HEK293 (cell line): ENCODE data around the gene SUV39H2.

ENCODE experiments used
- PRDM4 ChIP-seq: fragments of 450-650 bp; formaldehyde crosslinking; IDR thresholded peaks from 2 replicates; pipeline ENCODE4 v1.5.1; 2017; ENCODE audit warnings: missing biosample characterization, missing genetic modification characterization
- RBAK ChIP-seq: fragments of 450-650 bp; formaldehyde crosslinking; IDR thresholded peaks from 2 replicates; pipeline ENCODE4 v1.5.1; 2016; ENCODE audit warnings: missing biosample characterization, missing genetic modification characterization
- REPIN1 ChIP-seq: fragments of 450-650 bp; formaldehyde crosslinking; IDR thresholded peaks from 2 replicates; pipeline ENCODE4 v1.5.1; 2017; ENCODE audit warnings: missing biosample characterization, missing genetic modification characterization, low read depth
- SCRT1 ChIP-seq: fragments of 450-650 bp; formaldehyde crosslinking; IDR thresholded peaks from 2 replicates; pipeline ENCODE4 v1.5.1; 2016; ENCODE audit warnings: missing biosample characterization, missing genetic modification characterization, borderline replicate concordance
- SETDB1 ChIP-seq: IDR thresholded peaks from one replicate; pipeline ENCODE4 v1.6.1; 2017; ENCODE audit warnings: mild to moderate bottlenecking, low read length, moderate library complexity, mixed read lengths; ENCODE audit not compliant: insufficient read length
- ZBTB17 ChIP-seq: fragments of 450-650 bp; formaldehyde crosslinking; IDR thresholded peaks from 2 replicates; pipeline ENCODE4 v1.5.1; 2016; ENCODE audit warnings: missing biosample characterization, missing genetic modification characterization
- ZBTB7A ChIP-seq: fragments of 450-650 bp; formaldehyde crosslinking; IDR thresholded peaks from 2 replicates; pipeline ENCODE4 v1.5.1; 2016; ENCODE audit warnings: low read depth, missing biosample characterization, missing genetic modification characterization
- ZFP37 ChIP-seq: fragments of 450-650 bp; formaldehyde crosslinking; IDR thresholded peaks from 2 replicates; pipeline ENCODE4 v1.5.1; 2016; ENCODE audit warnings: missing biosample characterization, missing genetic modification characterization
- ZNF10 ChIP-seq: fragments of 450-650 bp; formaldehyde crosslinking; IDR thresholded peaks from 2 replicates; pipeline ENCODE4 v1.5.1; 2017; ENCODE audit warnings: missing biosample characterization, missing genetic modification characterization
- ZNF114 ChIP-seq: fragments of 450-650 bp; formaldehyde crosslinking; IDR thresholded peaks from 2 replicates; pipeline ENCODE4 v1.5.0; 2017; ENCODE audit warnings: missing biosample characterization, missing genetic modification characterization
- ZNF133 ChIP-seq: fragments of 450-650 bp; formaldehyde crosslinking; IDR thresholded peaks from 2 replicates; pipeline ENCODE4 v1.5.1; 2016; ENCODE audit warnings: missing biosample characterization, missing genetic modification characterization
- ZNF169 ChIP-seq: fragments of 450-650 bp; formaldehyde crosslinking; IDR thresholded peaks from 2 replicates; pipeline ENCODE4 v1.5.1; 2016; ENCODE audit warnings: missing biosample characterization, missing genetic modification characterization
- ZNF174 ChIP-seq: fragments of 450-650 bp; formaldehyde crosslinking; IDR thresholded peaks from 2 replicates; pipeline ENCODE4 v1.5.0; 2017; ENCODE audit warnings: missing biosample characterization, mild to moderate bottlenecking, missing genetic modification characterization
- ZNF211 ChIP-seq: fragments of 450-650 bp; formaldehyde crosslinking; IDR thresholded peaks from 2 replicates; pipeline ENCODE4 v1.5.1; 2016; ENCODE audit warnings: low read depth, missing biosample characterization, missing genetic modification characterization
- ZNF292 ChIP-seq: fragments of 450-650 bp; formaldehyde crosslinking; IDR thresholded peaks from 2 replicates; pipeline ENCODE4 v1.5.1; 2016; ENCODE audit warnings: low read depth, missing biosample characterization, missing genetic modification characterization, borderline replicate concordance
- ZNF324 ChIP-seq: fragments of 450-650 bp; formaldehyde crosslinking; IDR thresholded peaks from 2 replicates; pipeline ENCODE4 v1.5.1; 2016; ENCODE audit warnings: missing biosample characterization, missing genetic modification characterization
- ZNF416 ChIP-seq: fragments of 450-650 bp; formaldehyde crosslinking; IDR thresholded peaks from 2 replicates; pipeline ENCODE4 v1.5.1; 2016; ENCODE audit warnings: missing biosample characterization, missing genetic modification characterization
- ZNF426 ChIP-seq: fragments of 450-650 bp; formaldehyde crosslinking; IDR thresholded peaks from 2 replicates; pipeline ENCODE4 v1.5.1; 2017; ENCODE audit warnings: missing biosample characterization, missing genetic modification characterization, mild to moderate bottlenecking, inconsistent platforms, moderate library complexity
- ZNF473 ChIP-seq: fragments of 450-650 bp; formaldehyde crosslinking; IDR thresholded peaks from 2 replicates; pipeline ENCODE4 v1.5.1; 2017; ENCODE audit warnings: missing biosample characterization, missing genetic modification characterization
- ZNF530 ChIP-seq: fragments of 450-650 bp; formaldehyde crosslinking; IDR thresholded peaks from 2 replicates; pipeline ENCODE4 v1.5.1; 2016; ENCODE audit warnings: low read depth, missing biosample characterization, missing genetic modification characterization
- ZNF544 ChIP-seq: fragments of 450-650 bp; formaldehyde crosslinking; IDR thresholded peaks from 2 replicates; pipeline ENCODE4 v1.5.0; 2017; ENCODE audit warnings: missing biosample characterization, missing genetic modification characterization
- ZNF558 ChIP-seq: fragments of 450-650 bp; formaldehyde crosslinking; IDR thresholded peaks from 2 replicates; pipeline ENCODE4 v1.5.1; 2016; ENCODE audit warnings: missing biosample characterization, missing genetic modification characterization
- ZNF561 ChIP-seq: fragments of 450-650 bp; IDR thresholded peaks from 2 replicates; pipeline ENCODE4 v1.5.1; 2018; ENCODE audit warnings: missing biosample characterization, missing genetic modification characterization, borderline replicate concordance
- ZNF600 ChIP-seq: fragments of 450-650 bp; formaldehyde crosslinking; IDR thresholded peaks from 2 replicates; pipeline ENCODE4 v1.5.1; 2016; ENCODE audit warnings: missing biosample characterization, missing genetic modification characterization
- ZNF626 ChIP-seq: fragments of 450-650 bp; sonication (Bioruptor Pico); formaldehyde crosslinking; IDR thresholded peaks from 2 replicates; pipeline ENCODE4 v1.5.1; 2018; ENCODE audit warnings: missing biosample characterization, missing genetic modification characterization, inconsistent platforms
- ZNF629 ChIP-seq: fragments of 450-650 bp; formaldehyde crosslinking; IDR thresholded peaks from 2 replicates; pipeline ENCODE4 v1.5.1; 2017; ENCODE audit warnings: missing biosample characterization, missing genetic modification characterization
- ZNF701 ChIP-seq: fragments of 450-650 bp; formaldehyde crosslinking; IDR thresholded peaks from 2 replicates; pipeline ENCODE4 v1.5.1; 2016; ENCODE audit warnings: missing biosample characterization, missing genetic modification characterization
- ZNF707 ChIP-seq: fragments of 450-650 bp; formaldehyde crosslinking; IDR thresholded peaks from 2 replicates; pipeline ENCODE4 v1.5.1; 2016; ENCODE audit warnings: missing biosample characterization, missing genetic modification characterization
- ZNF792 ChIP-seq: fragments of 450-650 bp; formaldehyde crosslinking; IDR thresholded peaks from 2 replicates; pipeline ENCODE4 v1.5.1; 2016; ENCODE audit warnings: missing biosample characterization, missing genetic modification characterization
- ZNF843 ChIP-seq: fragments of 450-650 bp; formaldehyde crosslinking; IDR thresholded peaks from 2 replicates; pipeline ENCODE4 v1.5.1; 2016; ENCODE audit warnings: missing biosample characterization, missing genetic modification characterization
- ZXDB ChIP-seq: fragments of 450-650 bp; formaldehyde crosslinking; IDR thresholded peaks from 2 replicates; pipeline ENCODE4 v1.5.1; 2016; ENCODE audit warnings: missing biosample characterization, missing genetic modification characterization
- TF ChIP-seq, protein P1 (sequence below): fragments of 450-650 bp; formaldehyde crosslinking; IDR thresholded peaks from 2 replicates; pipeline ENCODE4 v1.5.1; 2016; ENCODE audit warnings: missing biosample characterization, missing genetic modification characterization
- TF ChIP-seq, protein P2 (sequence below): fragments of 450-650 bp; formaldehyde crosslinking; IDR thresholded peaks from 2 replicates; pipeline ENCODE4 v1.5.1; 2016; ENCODE audit warnings: missing biosample characterization, missing genetic modification characterization
- TF ChIP-seq, protein P3 (sequence below): fragments of 450-650 bp; formaldehyde crosslinking; IDR thresholded peaks from 2 replicates; pipeline ENCODE4 v1.5.1; 2016; ENCODE audit warnings: missing biosample characterization, missing genetic modification characterization

SUV39H2 gene

GRCh38 chr10:14878266-14879123, at the start of gene SUV39H2 (continued):
- TF ChIP-seq, protein P1, sequence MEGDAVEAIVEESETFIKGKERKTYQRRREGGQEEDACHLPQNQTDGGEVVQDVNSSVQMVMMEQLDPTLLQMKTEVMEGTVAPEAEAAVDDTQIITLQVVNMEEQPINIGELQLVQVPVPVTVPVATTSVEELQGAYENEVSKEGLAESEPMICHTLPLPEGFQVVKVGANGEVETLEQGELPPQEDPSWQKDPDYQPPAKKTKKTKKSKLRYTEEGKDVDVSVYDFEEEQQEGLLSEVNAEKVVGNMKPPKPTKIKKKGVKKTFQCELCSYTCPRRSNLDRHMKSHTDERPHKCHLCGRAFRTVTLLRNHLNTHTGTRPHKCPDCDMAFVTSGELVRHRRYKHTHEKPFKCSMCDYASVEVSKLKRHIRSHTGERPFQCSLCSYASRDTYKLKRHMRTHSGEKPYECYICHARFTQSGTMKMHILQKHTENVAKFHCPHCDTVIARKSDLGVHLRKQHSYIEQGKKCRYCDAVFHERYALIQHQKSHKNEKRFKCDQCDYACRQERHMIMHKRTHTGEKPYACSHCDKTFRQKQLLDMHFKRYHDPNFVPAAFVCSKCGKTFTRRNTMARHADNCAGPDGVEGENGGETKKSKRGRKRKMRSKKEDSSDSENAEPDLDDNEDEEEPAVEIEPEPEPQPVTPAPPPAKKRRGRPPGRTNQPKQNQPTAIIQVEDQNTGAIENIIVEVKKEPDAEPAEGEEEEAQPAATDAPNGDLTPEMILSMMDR (tag by site-specific recombination), result no peak
- no peak for TF ChIP-seq ZNF707
- TF ChIP-seq ZNF174 (tag by site-specific recombination), result no peak
- TF ChIP-seq SCRT1 (tag by site-specific recombination), result no peak
- TF ChIP-seq PRDM4, result peak; percentile 65; the same call in 1 of the 2 replicates
- TF ChIP-seq ZNF473 (tag by site-specific recombination), result no peak
- peak; percentile 87 for TF ChIP-seq ZXDB (tag by site-specific recombination)
- no peak for TF ChIP-seq ZNF169 (tag by site-specific recombination)
- TF ChIP-seq ZNF843 (tag by site-specific recombination), result no peak
- TF ChIP-seq ZNF133 (tag by site-specific recombination), result no peak
- TF ChIP-seq ZNF561 (tag by site-specific recombination), result peak; percentile 46; the same call in 1 of the 2 replicates
- TF ChIP-seq ZNF701 (tag by site-specific recombination), result no peak
- TF ChIP-seq ZBTB7A (tag by site-specific recombination), result no peak; the same call in 1 of the 2 replicates
- peak; percentile 84 for TF ChIP-seq ZNF600 (tag by site-specific recombination)
- TF ChIP-seq ZNF324, result peak; percentile 76
- TF ChIP-seq ZNF10 (tag by site-specific recombination), result peak; percentile 76
- TF ChIP-seq ZFP37 (tag by site-specific recombination), result peak; percentile 96
- TF ChIP-seq, protein P2, sequence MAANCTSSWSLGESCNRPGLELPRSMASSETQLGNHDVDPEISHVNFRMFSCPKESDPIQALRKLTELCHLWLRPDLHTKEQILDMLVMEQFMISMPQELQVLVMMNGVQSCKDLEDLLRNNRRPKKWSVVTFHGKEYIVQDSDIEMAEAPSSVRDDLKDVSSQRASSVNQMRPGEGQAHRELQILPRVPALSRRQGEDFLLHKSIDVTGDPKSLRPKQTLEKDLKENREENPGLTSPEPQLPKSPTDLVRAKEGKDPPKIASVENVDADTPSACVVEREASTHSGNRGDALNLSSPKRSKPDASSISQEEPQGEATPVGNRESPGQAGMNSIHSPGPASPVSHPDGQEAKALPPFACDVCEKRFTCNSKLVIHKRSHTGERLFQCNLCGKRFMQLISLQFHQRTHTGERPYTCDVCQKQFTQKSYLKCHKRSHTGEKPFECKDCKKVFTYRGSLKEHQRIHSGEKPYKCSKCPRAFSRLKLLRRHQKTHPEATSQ (tag by site-specific recombination), result peak; percentile 34
- TF ChIP-seq ZNF558 (tag by site-specific recombination), result no peak
- no peak for TF ChIP-seq ZNF530 (tag by site-specific recombination)
- TF ChIP-seq ZNF544, result no peak
- TF ChIP-seq, protein P3, sequence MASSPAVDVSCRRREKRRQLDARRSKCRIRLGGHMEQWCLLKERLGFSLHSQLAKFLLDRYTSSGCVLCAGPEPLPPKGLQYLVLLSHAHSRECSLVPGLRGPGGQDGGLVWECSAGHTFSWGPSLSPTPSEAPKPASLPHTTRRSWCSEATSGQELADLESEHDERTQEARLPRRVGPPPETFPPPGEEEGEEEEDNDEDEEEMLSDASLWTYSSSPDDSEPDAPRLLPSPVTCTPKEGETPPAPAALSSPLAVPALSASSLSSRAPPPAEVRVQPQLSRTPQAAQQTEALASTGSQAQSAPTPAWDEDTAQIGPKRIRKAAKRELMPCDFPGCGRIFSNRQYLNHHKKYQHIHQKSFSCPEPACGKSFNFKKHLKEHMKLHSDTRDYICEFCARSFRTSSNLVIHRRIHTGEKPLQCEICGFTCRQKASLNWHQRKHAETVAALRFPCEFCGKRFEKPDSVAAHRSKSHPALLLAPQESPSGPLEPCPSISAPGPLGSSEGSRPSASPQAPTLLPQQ (tag by site-specific recombination), result peak; percentile 69; the same call in 1 of the 2 replicates
- TF ChIP-seq SETDB1, result no peak
- no peak for TF ChIP-seq ZNF426 (tag by site-specific recombination)
- no peak for TF ChIP-seq ZNF792
- no peak for TF ChIP-seq ZNF416
- no peak for TF ChIP-seq RBAK
- no peak for TF ChIP-seq ZNF211 (tag by site-specific recombination)
- no peak for TF ChIP-seq ZNF626 (tag by site-specific recombination)
- no peak for TF ChIP-seq ZNF114
- peak; percentile 78 for TF ChIP-seq ZNF629 (tag by site-specific recombination)
- no peak for TF ChIP-seq REPIN1 (tag by site-specific recombination)
- TF ChIP-seq ZBTB17, result peak; percentile 88
- TF ChIP-seq ZNF292 (tag by site-specific recombination), result no peak
